ENCODE results near the gene KRT1. TPM values are rescaled to one million over a fixed set of nuclear protein-coding genes. Genes with fewer than 3 reads are reported as not detected.
A peak's percentile ranks its signal among the peaks of the same experiment; 100 is the strongest.

Gene KRT1
- total RNA-seq, 6 experiments from 2014 or later: not detected

GRCh38 chr12:52691076-52691840 is 11.1 kb upstream of the KRT1 start:
- 20% methylated on average over 6 of the region's 45 CpGs for WGBS (ENCODE audit: insufficient coverage, low coverage, low lambda C conversion rate, missing lambda C conversion rate)

GRCh38 chr12:52690351-52691075 is 10.3 kb upstream of the KRT1 start:
- DNase-seq (no peak), ATAC-seq (no peak)
- Histone ChIP-seq H3K9me3 (no peaks in the 10 kb centered on the region), H3K27me3 (no peaks in the 10 kb centered on the region), H3K4me3 (no peak overlapping the region), H3K4me1 (peaks cover 0 to 4% (median 0%) of the 10 kb centered on the region in 4 donors), H3K36me3 (no peaks in the 10 kb centered on the region), H3K27ac (no peak overlapping the region)
- TF ChIP-seq POLR2A (IDR thresholded peaks at IDR 0.05): no peak
- TF ChIP-seq, protein P1, sequence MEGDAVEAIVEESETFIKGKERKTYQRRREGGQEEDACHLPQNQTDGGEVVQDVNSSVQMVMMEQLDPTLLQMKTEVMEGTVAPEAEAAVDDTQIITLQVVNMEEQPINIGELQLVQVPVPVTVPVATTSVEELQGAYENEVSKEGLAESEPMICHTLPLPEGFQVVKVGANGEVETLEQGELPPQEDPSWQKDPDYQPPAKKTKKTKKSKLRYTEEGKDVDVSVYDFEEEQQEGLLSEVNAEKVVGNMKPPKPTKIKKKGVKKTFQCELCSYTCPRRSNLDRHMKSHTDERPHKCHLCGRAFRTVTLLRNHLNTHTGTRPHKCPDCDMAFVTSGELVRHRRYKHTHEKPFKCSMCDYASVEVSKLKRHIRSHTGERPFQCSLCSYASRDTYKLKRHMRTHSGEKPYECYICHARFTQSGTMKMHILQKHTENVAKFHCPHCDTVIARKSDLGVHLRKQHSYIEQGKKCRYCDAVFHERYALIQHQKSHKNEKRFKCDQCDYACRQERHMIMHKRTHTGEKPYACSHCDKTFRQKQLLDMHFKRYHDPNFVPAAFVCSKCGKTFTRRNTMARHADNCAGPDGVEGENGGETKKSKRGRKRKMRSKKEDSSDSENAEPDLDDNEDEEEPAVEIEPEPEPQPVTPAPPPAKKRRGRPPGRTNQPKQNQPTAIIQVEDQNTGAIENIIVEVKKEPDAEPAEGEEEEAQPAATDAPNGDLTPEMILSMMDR (IDR thresholded peaks at IDR 0.05): no peak
- intact Hi-C loops (cut with DNase I): no loop called here
- WGBS (ENCODE audit: insufficient coverage, low coverage, low lambda C conversion rate, missing lambda C conversion rate): 52% methylated on average over 6 of the region's 8 CpGs

More at GRCh38 chr12:52691076-52691840, 11.1 kb upstream of the KRT1 start:
- H3K4me3 ChIP-seq: no peak overlapping the region
- no peaks in the 10 kb centered on the region for H3K9me3 ChIP-seq
- DNase-seq (peak in 1 of 3 donors; percentile 27), ATAC-seq (peak in 2 of 4 donors; percentile 16 to 33)
- H3K27ac ChIP-seq: no peak overlapping the region
- TF ChIP-seq, protein P1 (IDR thresholded peaks at IDR 0.05): no peak
- no peak for TF ChIP-seq POLR2A (IDR thresholded peaks at IDR 0.05)
- no peaks in the 10 kb centered on the region for H3K27me3 ChIP-seq
- intact Hi-C loops (cut with DNase I): no loop called here
- peaks cover 0 to 4% (median 0%) of the 10 kb centered on the region in 4 donors for H3K4me1 ChIP-seq
- H3K36me3 ChIP-seq: no peaks in the 10 kb centered on the region

DNA sequence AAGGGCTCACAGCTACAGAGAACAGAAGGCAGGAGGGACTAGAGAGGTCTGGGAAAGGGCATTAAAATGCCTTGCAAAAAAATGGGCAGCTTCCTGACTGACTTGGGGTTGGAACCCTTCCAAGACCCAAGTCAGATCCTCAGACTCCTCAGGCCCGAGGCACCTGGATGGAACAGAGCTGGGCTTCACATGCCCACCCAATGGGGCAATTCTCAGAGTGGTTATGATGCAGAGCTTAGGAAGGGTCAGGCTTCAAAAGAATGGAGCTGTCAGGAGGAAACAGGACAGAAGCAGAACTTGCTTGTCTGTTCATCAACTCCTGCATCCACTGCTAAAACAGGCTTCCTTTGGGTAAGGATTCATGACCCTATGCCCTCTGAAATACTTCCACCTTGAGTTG is 9.7 kb upstream of the KRT1 start:
- Histone ChIP-seq H3K27ac (no peak overlapping the region), H3K27me3 (no peaks in the 10 kb centered on the region), H3K9me3 (no peaks in the 10 kb centered on the region), H3K36me3 (no peaks in the 10 kb centered on the region), H3K4me1 (peaks cover 0 to 4% (median 0%) of the 10 kb centered on the region in 4 donors), H3K4me3 (no peak overlapping the region)
- intact Hi-C loops (cut with DNase I): no loop called here
- DNase-seq (no peak), ATAC-seq (no peak)
- 88% methylated on average over 1 of the region's 1 CpG for WGBS (ENCODE audit: insufficient coverage, low coverage, low lambda C conversion rate, missing lambda C conversion rate)
- TF ChIP-seq, protein P1 (IDR thresholded peaks at IDR 0.05): no peak
- TF ChIP-seq POLR2A (IDR thresholded peaks at IDR 0.05): no peak

DNA sequence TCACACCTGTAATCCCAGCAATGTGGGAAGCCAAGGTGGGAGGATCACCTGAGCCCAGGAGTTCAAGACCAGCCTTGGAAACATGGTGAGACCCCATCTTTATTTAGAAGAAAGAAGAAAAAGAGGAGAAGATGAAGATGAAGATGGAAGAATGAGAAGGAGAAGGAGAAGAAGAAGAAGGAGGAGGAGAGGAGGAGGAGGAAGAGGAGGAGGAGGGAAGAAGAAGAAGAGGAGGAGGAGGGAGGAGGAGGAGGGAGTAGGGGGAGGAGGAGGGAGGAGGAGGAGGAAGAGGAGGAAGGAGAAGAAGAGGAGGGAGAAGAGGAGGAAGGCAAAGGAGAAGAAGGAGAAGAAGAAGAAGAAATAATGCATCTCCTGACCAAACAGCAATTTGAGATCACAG is 9.0 kb upstream of the KRT1 start:
- no peaks in the 10 kb centered on the region for H3K9me3 ChIP-seq

More for the DNA sequence above, 9.0 kb upstream of the KRT1 start:
- intact Hi-C loops (cut with DNase I): no loop called here
- Histone ChIP-seq H3K27ac (no peak overlapping the region), H3K27me3 (no peaks in the 10 kb centered on the region), H3K4me3 (no peak overlapping the region), H3K4me1 (peaks cover 0 to 4% (median 0%) of the 10 kb centered on the region in 4 donors), H3K36me3 (no peaks in the 10 kb centered on the region)
- ATAC-seq (no peak), DNase-seq (no peak)
- TF ChIP-seq, protein P1 (IDR thresholded peaks at IDR 0.05): no peak
- TF ChIP-seq POLR2A (IDR thresholded peaks at IDR 0.05): no peak
